PC-9 (cell line): Measurements from ENCODE around the gene ACBD6.

ENCODE experiments used
- CTCF ChIP-seq: fragments of 200-600 bp; sonication (generic); conservative IDR thresholded peaks from 2 replicates; pipeline ENCODE4 v1.6.1; 2017; ENCODE audit warnings: mixed run types, antibody characterized with exemption, mild to moderate bottlenecking, moderate library complexity
- EZH2 ChIP-seq: fragments of 200-600 bp; sonication (generic); IDR thresholded peaks from 2 replicates; pipeline ENCODE4 v1.8.0; 2017; ENCODE audit warnings: antibody characterized with exemption, low read depth

DNA sequence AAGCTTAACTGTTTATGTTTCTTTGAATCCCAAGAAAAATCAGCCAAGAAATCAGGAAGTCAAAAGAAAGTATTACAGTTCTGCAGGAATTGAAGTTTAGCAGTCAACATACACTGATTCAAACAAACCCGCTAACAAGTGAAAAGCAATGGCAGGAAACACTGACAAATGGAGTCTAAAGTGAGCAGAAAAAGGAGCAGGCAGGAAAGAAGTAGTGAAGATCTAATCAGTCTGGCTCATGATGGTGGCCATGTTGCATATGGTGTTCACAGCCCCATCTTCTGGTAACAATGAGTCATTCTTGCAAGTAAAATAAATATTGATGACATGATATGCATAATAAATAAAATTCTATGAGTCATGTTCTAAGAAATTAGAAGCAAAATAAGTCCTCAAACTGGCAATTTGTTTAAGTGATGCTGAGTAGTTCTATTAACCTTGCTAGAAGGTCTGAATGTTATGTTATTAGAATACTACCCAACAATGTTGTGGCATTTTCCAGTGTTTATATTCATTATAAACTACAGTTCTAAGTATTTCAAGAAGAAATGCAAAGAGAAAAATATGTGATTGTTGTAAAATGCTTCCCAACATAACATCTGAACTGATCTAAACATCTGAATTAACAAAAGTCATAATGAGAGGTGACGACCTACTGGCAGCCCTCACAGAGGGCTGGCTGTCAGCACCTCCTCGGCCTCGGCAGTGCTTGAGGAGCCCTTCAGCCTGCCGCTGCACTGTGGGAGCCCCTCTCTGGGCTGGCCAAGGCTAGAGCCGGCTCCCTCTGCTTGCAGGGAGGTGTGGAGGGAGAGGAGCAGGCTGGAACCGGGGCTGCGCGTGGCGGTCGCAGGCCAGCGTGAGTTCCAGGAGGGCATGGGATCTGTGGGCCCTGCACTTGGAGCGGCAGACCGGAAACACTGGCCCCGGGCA is 5.7 kb upstream of the ACBD6 start:
- TF ChIP-seq CTCF (no peak), EZH2 (no peak)
